ENCODE data around the gene SP2. TPM values are rescaled to one million over a fixed set of nuclear protein-coding genes. Genes with fewer than 3 reads are reported as not detected.

The SP2 gene
- total and polyA plus RNA-seq, 2 donors (not counting 1 experiment from before 2014, with no cell fraction given), result 25.4 to 32.5 TPM

DNA sequence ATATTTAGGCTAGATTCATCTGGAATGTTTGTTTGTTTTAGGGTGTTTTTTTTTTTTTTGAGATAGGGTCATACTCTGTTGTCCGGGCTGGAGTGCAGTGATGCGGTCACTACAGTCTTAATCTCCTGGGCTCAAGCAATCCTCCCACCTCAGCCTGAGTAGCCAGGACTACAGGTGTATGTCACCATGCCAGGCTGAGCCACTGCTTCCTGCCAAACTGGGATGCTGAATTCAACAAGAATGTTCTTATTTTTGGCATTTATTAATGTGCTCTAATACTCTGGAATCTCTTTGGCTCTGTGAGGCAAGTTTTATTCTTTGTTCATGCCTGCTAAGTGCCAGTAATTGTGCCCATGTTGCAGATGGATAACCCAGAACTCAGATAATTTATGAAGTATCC lies 21.5 kb downstream of the SP2 start:
- H3K9me3 Mint-ChIP-seq (ENCODE audit: insufficient read depth), result no peaks in the 10 kb centered on the region
- H3K4me1 ChIP-seq (ENCODE audit: control insufficient read depth in 2 of 2, insufficient read depth in 2 of 2, low read length in 2 of 2), result no peaks in the 10 kb centered on the region
- intact Hi-C loops (cut with micrococcal nuclease), result no loop called here
- H3K27ac Mint-ChIP-seq, result no peak overlapping the region
- H3K4me3 ChIP-seq (ENCODE audit: control extremely low read depth in 1 of 5, extremely low read depth in 1 of 5, insufficient read depth in 1 of 5, low read depth in 2 of 5, low read length in 4 of 5), result no peak overlapping the region
- no peak for TF ChIP-seq EZH2 (IDR thresholded peaks at IDR 0.05; ENCODE audit: borderline replicate concordance, insufficient read depth, low read depth, low read length, poor library complexity, severe bottlenecking)
- TF ChIP-seq, protein P1, sequence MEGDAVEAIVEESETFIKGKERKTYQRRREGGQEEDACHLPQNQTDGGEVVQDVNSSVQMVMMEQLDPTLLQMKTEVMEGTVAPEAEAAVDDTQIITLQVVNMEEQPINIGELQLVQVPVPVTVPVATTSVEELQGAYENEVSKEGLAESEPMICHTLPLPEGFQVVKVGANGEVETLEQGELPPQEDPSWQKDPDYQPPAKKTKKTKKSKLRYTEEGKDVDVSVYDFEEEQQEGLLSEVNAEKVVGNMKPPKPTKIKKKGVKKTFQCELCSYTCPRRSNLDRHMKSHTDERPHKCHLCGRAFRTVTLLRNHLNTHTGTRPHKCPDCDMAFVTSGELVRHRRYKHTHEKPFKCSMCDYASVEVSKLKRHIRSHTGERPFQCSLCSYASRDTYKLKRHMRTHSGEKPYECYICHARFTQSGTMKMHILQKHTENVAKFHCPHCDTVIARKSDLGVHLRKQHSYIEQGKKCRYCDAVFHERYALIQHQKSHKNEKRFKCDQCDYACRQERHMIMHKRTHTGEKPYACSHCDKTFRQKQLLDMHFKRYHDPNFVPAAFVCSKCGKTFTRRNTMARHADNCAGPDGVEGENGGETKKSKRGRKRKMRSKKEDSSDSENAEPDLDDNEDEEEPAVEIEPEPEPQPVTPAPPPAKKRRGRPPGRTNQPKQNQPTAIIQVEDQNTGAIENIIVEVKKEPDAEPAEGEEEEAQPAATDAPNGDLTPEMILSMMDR (IDR thresholded peaks at IDR 0.05), result no peak
- no peak overlapping the region for H3K9ac ChIP-seq (ENCODE audit: low read length)
- whole genome bisulfite sequencing (ENCODE audit: insufficient coverage), result no CpG with 5 or more reads among the region's 2 CpGs
- no peak overlapping the region for H3K4me3 Mint-ChIP-seq
- peaks cover 7% of the 10 kb centered on the region for H4K20me1 ChIP-seq (ENCODE audit: control insufficient read depth, insufficient read depth, low read length, poor library complexity, severe bottlenecking)
- no peak overlapping the region for H2AFZ ChIP-seq (ENCODE audit: insufficient read depth, low read depth, low read length, poor library complexity, severe bottlenecking)
- H3K36me3 ChIP-seq (replicated peaks in 1 of 2; ENCODE audit: control extremely low read depth in 1 of 2, control insufficient read depth in 1 of 2, extremely low read depth in 1 of 2, insufficient read depth in 2 of 2, low read length in 1 of 2), result peaks cover 2 to 34% of the 10 kb centered on the region in 2 experiments
- no peaks in the 10 kb centered on the region for H3K27me3 ChIP-seq (replicated peaks in 1 of 4; ENCODE audit: control extremely low read depth in 1 of 4, control insufficient read depth in 3 of 4, insufficient read depth in 4 of 4, low read length in 3 of 4)
- no peak overlapping the region for H3K4me2 ChIP-seq (replicated peaks; ENCODE audit: low read depth, low read length, poor library complexity, severe bottlenecking)
- POLR2A ChIA-PET, result no interaction called here
- DNase-seq, result no peak
- no peaks in the 10 kb centered on the region for H3K9me3 ChIP-seq (ENCODE audit: control extremely low read depth in 1 of 3, control insufficient read depth in 2 of 3, insufficient read depth in 1 of 3, low read length in 2 of 3)
- H3K4me1 Mint-ChIP-seq, result no peaks in the 10 kb centered on the region
- CTCF ChIA-PET, result interaction anchor here (0.6 kb wide), 1 partner anchor 327 kb away, joined by 3 read pairs; no protein-coding TSS in a partner anchor
- H3K79me2 ChIP-seq (ENCODE audit: control insufficient read depth, insufficient read depth, low read length), result peaks cover 8% of the 10 kb centered on the region
- H3K27ac ChIP-seq (ENCODE audit: low read length in 2 of 2), result no peak overlapping the region
- no peaks in the 10 kb centered on the region for H3K27me3 Mint-ChIP-seq
- ATAC-seq (ENCODE audit: low read depth), result no peak

DNA sequence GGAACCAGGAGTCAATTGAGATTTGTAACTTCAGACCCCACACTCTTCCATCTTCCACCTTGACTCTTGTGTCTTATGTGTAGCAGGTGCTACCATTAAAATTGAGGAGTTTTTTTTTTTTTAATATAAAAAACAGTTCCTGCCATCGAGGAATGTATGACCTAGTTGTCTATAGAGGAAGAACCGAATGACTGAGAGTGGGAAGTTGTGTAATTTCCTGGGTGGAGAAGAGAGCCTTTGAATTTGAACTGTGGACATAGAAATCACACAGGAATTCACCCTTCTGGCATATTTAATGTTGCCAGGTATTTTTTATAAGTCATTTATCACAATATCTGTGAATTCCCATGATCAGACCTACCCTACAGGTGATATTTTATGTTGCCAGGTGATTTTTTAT lies 22.0 kb downstream of the SP2 start:
- H3K4me3 ChIP-seq (ENCODE audit: control extremely low read depth in 1 of 5, extremely low read depth in 1 of 5, insufficient read depth in 1 of 5, low read depth in 2 of 5, low read length in 4 of 5), result no peak overlapping the region
- no peak overlapping the region for H3K9ac ChIP-seq (ENCODE audit: low read length)
- peaks cover 4% of the 10 kb centered on the region for H3K79me2 ChIP-seq (ENCODE audit: control insufficient read depth, insufficient read depth, low read length)
- Mint-ChIP-seq H3K27me3 (no peaks in the 10 kb centered on the region), H3K4me3 (no peak overlapping the region), H3K9me3 (ENCODE audit: insufficient read depth) (no peaks in the 10 kb centered on the region), H3K27ac (no peak overlapping the region), H3K4me1 (no peaks in the 10 kb centered on the region)
- TF ChIP-seq, protein P1 (IDR thresholded peaks at IDR 0.05), result no peak
- TF ChIP-seq EZH2 (IDR thresholded peaks at IDR 0.05; ENCODE audit: borderline replicate concordance, insufficient read depth, low read depth, low read length, poor library complexity, severe bottlenecking), result no peak
- intact Hi-C loops (cut with micrococcal nuclease), result no loop called here
- no peak for DNase-seq
- H3K4me1 ChIP-seq (ENCODE audit: control insufficient read depth in 2 of 2, insufficient read depth in 2 of 2, low read length in 2 of 2), result no peaks in the 10 kb centered on the region
- no peak for ATAC-seq (ENCODE audit: low read depth)
- H3K9me3 ChIP-seq (ENCODE audit: control extremely low read depth in 1 of 3, control insufficient read depth in 2 of 3, insufficient read depth in 1 of 3, low read length in 2 of 3), result no peaks in the 10 kb centered on the region
- whole genome bisulfite sequencing (ENCODE audit: insufficient coverage), result no CpG with 5 or more reads among the region's 2 CpGs
- H2AFZ ChIP-seq (ENCODE audit: insufficient read depth, low read depth, low read length, poor library complexity, severe bottlenecking), result no peak overlapping the region
- H3K36me3 ChIP-seq (replicated peaks in 1 of 2; ENCODE audit: control extremely low read depth in 1 of 2, control insufficient read depth in 1 of 2, extremely low read depth in 1 of 2, insufficient read depth in 2 of 2, low read length in 1 of 2), result peaks cover 2 to 38% of the 10 kb centered on the region in 2 experiments
- peaks cover 7% of the 10 kb centered on the region for H4K20me1 ChIP-seq (ENCODE audit: control insufficient read depth, insufficient read depth, low read length, poor library complexity, severe bottlenecking)
- POLR2A ChIA-PET, result interaction anchor here (0.5 kb wide), 1 partner anchor 22 kb away, joined by 5 read pairs; the partner anchor contains the start of gene SP2
- no peak overlapping the region for H3K27ac ChIP-seq (ENCODE audit: low read length in 2 of 2)
- no peaks in the 10 kb centered on the region for H3K27me3 ChIP-seq (replicated peaks in 1 of 4; ENCODE audit: control extremely low read depth in 1 of 4, control insufficient read depth in 3 of 4, insufficient read depth in 4 of 4, low read length in 3 of 4)
- CTCF ChIA-PET, result interaction anchor here (1.0 kb wide), 1 partner anchor 75 kb away, joined by 3 read pairs; no protein-coding TSS in a partner anchor
- no peak overlapping the region for H3K4me2 ChIP-seq (replicated peaks; ENCODE audit: low read depth, low read length, poor library complexity, severe bottlenecking)

Measured in B cell (primary cell).